Stimulated activated CD8-positive, alpha-beta memory T cell treated with anti-CD3 and anti-CD28 coated beads, Interleukin-4, amount 100 ng/mL, for 24 hours (primary cell): ENCODE data around the gene NRP1.

ENCODE experiments used
- DNase-seq: peaks from one replicate; pipeline ENCODE4 v3.0.0-alpha.2; 2020; ENCODE audit warnings: low read depth

NRP1 gene

GRCh38 chr10:33183655-33184054 is 150.8 kb downstream of the NRP1 start:
- no peak for DNase-seq

GRCh38 chr10:33180921-33181320 is 153.5 kb downstream of the NRP1 start:
- no peak for DNase-seq

- no peak for DNase-seq
Observed at GRCh38 chr10:33180390-33180789, 154.1 kb downstream of the NRP1 start.

GRCh38 chr10:33179067-33179466 is 155.4 kb downstream of the NRP1 start:
- no peak for DNase-seq

GRCh38 chr10:33178026-33178755 is 156.3 kb downstream of the NRP1 start:
- DNase-seq: no peak

- no peak for DNase-seq
Observed at GRCh38 chr10:33176688-33177087, 157.8 kb downstream of the NRP1 start.

GRCh38 chr10:33174674-33175434 is 159.6 kb downstream of the NRP1 start:
- DNase-seq: no peak

- DNase-seq: no peak
Observed at GRCh38 chr10:33165911-33166310, 168.6 kb downstream of the NRP1 start.

- DNase-seq: no peak
Observed at GRCh38 chr10:33164060-33164709, 170.3 kb downstream of the NRP1 start.

- no peak for DNase-seq
Observed at GRCh38 chr10:33162248-33162575, 172.3 kb downstream of the NRP1 start.

- DNase-seq: no peak
Observed at GRCh38 chr10:33161550-33162247, 172.8 kb downstream of the NRP1 start.

GRCh38 chr10:33160151-33160550 is 174.3 kb downstream of the NRP1 start:
- DNase-seq: no peak

GRCh38 chr10:33157103-33157502 is 177.4 kb downstream of the NRP1 start:
- no peak for DNase-seq

- no peak for DNase-seq
Observed at GRCh38 chr10:33155720-33156638, 178.5 kb downstream of the NRP1 start.

GRCh38 chr10:33154590-33154989 is 179.9 kb downstream of the NRP1 start:
- DNase-seq: no peak

GRCh38 chr10:33153968-33154327 is 180.5 kb downstream of the NRP1 start:
- DNase-seq: no peak

GRCh38 chr10:33153251-33153967 is 181.1 kb downstream of the NRP1 start:
- no peak for DNase-seq

- no peak for DNase-seq
Observed at GRCh38 chr10:33152750-33153149, 181.7 kb downstream of the NRP1 start.

GRCh38 chr10:33152146-33152545 is 182.3 kb downstream of the NRP1 start:
- no peak for DNase-seq

- no peak for DNase-seq
Observed at GRCh38 chr10:33151344-33151864, 183.1 kb downstream of the NRP1 start.

GRCh38 chr10:33150889-33151288 is 183.6 kb downstream of the NRP1 start:
- no peak for DNase-seq
